ENCODE measurements around the gene INIP. TPM values are rescaled to one million over a fixed set of nuclear protein-coding genes. Genes with fewer than 3 reads are reported as not detected.

The INIP gene
- 15.9 and 24.3 TPM in 2 replicates for total RNA-seq

GRCh38 chr9:112717661-112718331 is at the start of gene INIP:
Gene INIP (minus strand): TSS chr9:112718117. CDS start chr9:112716485, 1,632 bp downstream.

GRCh38 chr9:112750016-112750763 is 32.3 kb upstream of the INIP start, which contains the start of gene SNX30:
Gene SNX30 (plus strand): TSS chr9:112750760. CDS start chr9:112751002, 242 bp downstream.

Other genes starting within 250 kb of the INIP start
- 1.8 and 2.3 TPM in 2 replicates for gene KIAA1958, start 231.3 kb downstream of the INIP start, total RNA-seq
- 5.5 and 9.6 TPM in 2 replicates for gene SNX30, start 32.6 kb upstream of the INIP start, total RNA-seq
- not detected in 2 replicates for gene SLC46A2, start 172.8 kb upstream of the INIP start, total RNA-seq